HK-2 (cell line): ENCODE measurements around the gene ZC3H10.
"Not testable (repeated sequence)": the region's sequence is repeated elsewhere in the genome, so short reads cannot be mapped to it uniquely, and the experiment has no call there.

ENCODE experiments used
- DNase-seq: peaks from one replicate; pipeline ENCODE4 v3.0.0-alpha.2; 2018; ENCODE audit not compliant: unreplicated experiment

Gene ZC3H10

GRCh38 chr12:56102683-56103065 is 15.4 kb upstream of the ZC3H10 start:
- no peak for DNase-seq

GRCh38 chr12:56103066-56103711 is 14.9 kb upstream of the ZC3H10 start:
- no peak for DNase-seq

- DNase-seq: no peak
Measured at GRCh38 chr12:56103823-56104108, 14.3 kb upstream of the ZC3H10 start.

- peak; percentile 99 for DNase-seq
Measured at GRCh38 chr12:56104109-56104814, 13.8 kb upstream of the ZC3H10 start, which contains the start of gene PA2G4. PA2G4 (plus strand) TSS chr12:56104559; CDS start chr12:56104738, 179 bp downstream.

- no peak for DNase-seq
Measured at GRCh38 chr12:56104815-56105608, 13.1 kb upstream of the ZC3H10 start.

GRCh38 chr12:56105609-56105902 is 12.5 kb upstream of the ZC3H10 start:
- DNase-seq: no peak

GRCh38 chr12:56107242-56107641 is 10.8 kb upstream of the ZC3H10 start:
- no peak for DNase-seq

- DNase-seq: no peak
Measured at GRCh38 chr12:56110571-56110970, 7.5 kb upstream of the ZC3H10 start.

- DNase-seq: no peak
Measured at GRCh38 chr12:56114084-56114483, 4.0 kb upstream of the ZC3H10 start.

GRCh38 chr12:56115329-56115728 is 2.7 kb upstream of the ZC3H10 start:
- no peak for DNase-seq

- peak; percentile 92 for DNase-seq
Measured at GRCh38 chr12:56116267-56117081, 1.6 kb upstream of the ZC3H10 start, which contains the start of gene RPL41. RPL41 (plus strand) TSS chr12:56116633.

- not testable (repeated sequence) for DNase-seq
Measured at GRCh38 chr12:56117082-56117706, 872 bp upstream of the ZC3H10 start.

- DNase-seq: no peak
Measured at GRCh38 chr12:56118688-56119357, 757 bp downstream of the ZC3H10 start.

GRCh38 chr12:56119361-56119796 is 1.3 kb downstream of the ZC3H10 start:
- DNase-seq: peak; percentile 76

GRCh38 chr12:56120158-56120846 is 2.2 kb downstream of the ZC3H10 start:
- no peak for DNase-seq

- DNase-seq: no peak
Measured at GRCh38 chr12:56121204-56121870, 3.3 kb downstream of the ZC3H10 start.

GRCh38 chr12:56122637-56123036 is 4.6 kb downstream of the ZC3H10 start:
- no peak for DNase-seq

GRCh38 chr12:56124133-56124532 is 6.1 kb downstream of the ZC3H10 start:
- DNase-seq: no peak

- no peak for DNase-seq
Measured at GRCh38 chr12:56126732-56127239, 8.7 kb downstream of the ZC3H10 start.

GRCh38 chr12:56127485-56127887 is 9.4 kb downstream of the ZC3H10 start:
- DNase-seq: no peak
